Naive thymus-derived CD8-positive, alpha-beta T cell (primary cell): ENCODE measurements around the gene HHAT. TPM values are rescaled to one million over a fixed set of nuclear protein-coding genes. Genes with fewer than 3 reads are reported as not detected.

Experiments
- ATAC-seq, 2 donors: fragments of 150-1000 bp; cut with Tn5 transposase in 1 of 2; sonication (Bioruptor Pico), chemical (Tn5 transposase) in 1 of 2; 1 replicate in 1 of 2; 2 replicates in 1 of 2; pipeline ENCODE4 v1.10.0; 2021; ENCODE audit warnings: mild to moderate bottlenecking in 2 of 2, moderate library complexity in 2 of 2
- POLR2A ChIA-PET: fragments of 350-600 bp; sonication (Branson Sonifier 250); formaldehyde crosslinking; loops from one replicate; lab custom pipeline; 2021; ENCODE audit warnings: antibody characterized with exemption; lab: Charles Lee
- DNase-seq, 10 donors: peaks; one replicate each; pipeline versions ENCODE4 v3.0.0 to v3.0.0-alpha.2; 2020 to 2022
- H3K27ac Mint-ChIP-seq, 10 donors: one replicate each; pipeline ENCODE4 v1.8.0; 2020 to 2022; ENCODE audit warnings: mild to moderate bottlenecking in 10 of 10, mixed read lengths in 10 of 10, moderate library complexity in 4 of 10, inconsistent platforms in 1 of 10
- H3K27me3 Mint-ChIP-seq, 5 donors: one replicate each; pipeline ENCODE4 v1.8.0; 2021 to 2022; ENCODE audit warnings: mixed read lengths in 5 of 5
- H3K36me3 Mint-ChIP-seq, 3 donors: one replicate each; pipeline ENCODE4 v1.8.0; 2020 to 2022; ENCODE audit warnings: mixed read lengths in 3 of 3, mild to moderate bottlenecking in 2 of 3, inconsistent platforms in 1 of 3
- H3K4me1 Mint-ChIP-seq, 4 donors: one replicate each; pipeline ENCODE4 v1.8.0; 2021 to 2022; ENCODE audit warnings: mixed read lengths in 4 of 4
- H3K4me3 Mint-ChIP-seq, 10 donors: one replicate each; pipeline ENCODE4 v1.8.0; 2020 to 2022; ENCODE audit warnings: mild to moderate bottlenecking in 10 of 10, mixed read lengths in 10 of 10, moderate library complexity in 6 of 10, inconsistent platforms in 1 of 10
- H3K9me3 Mint-ChIP-seq, 9 donors: one replicate each; pipeline ENCODE4 v1.8.0; 2020 to 2022; ENCODE audit warnings: mixed read lengths in 9 of 9, mild to moderate bottlenecking in 3 of 9, inconsistent platforms in 1 of 9, moderate library complexity in 1 of 9
- polyA plus RNA-seq, 3 donors: library from polyadenylated mRNA; unstranded; fragments of 300-500 nt; fragmentation: Illumina TruSeq; gene quantifications; one replicate each; pipeline ENCODE4 v1.2.3, GENCODE V29; 2021
- total RNA-seq, 8 experiments: library from RNA in 2 of 8; stranded (reverse) in 2 of 8; gene quantifications; one replicate each; pipeline ENCODE4 v1.2.3 and lab custom pipeline; 2021 to 2026

HHAT gene
- total RNA-seq = 1 to 10 TPM; 1.5 to 1.8 TPM
- polyA plus RNA-seq = 1 to 10 TPM in 1 of 3 donors, under 1 TPM in 2; 0.74 to 1.6 (median 0.75) TPM
- 0.71 to 2.9 (median 1.5) reads per million in 6 experiments for total RNA-seq (lab: John Stamatoyannopoulos, UW)

DNA sequence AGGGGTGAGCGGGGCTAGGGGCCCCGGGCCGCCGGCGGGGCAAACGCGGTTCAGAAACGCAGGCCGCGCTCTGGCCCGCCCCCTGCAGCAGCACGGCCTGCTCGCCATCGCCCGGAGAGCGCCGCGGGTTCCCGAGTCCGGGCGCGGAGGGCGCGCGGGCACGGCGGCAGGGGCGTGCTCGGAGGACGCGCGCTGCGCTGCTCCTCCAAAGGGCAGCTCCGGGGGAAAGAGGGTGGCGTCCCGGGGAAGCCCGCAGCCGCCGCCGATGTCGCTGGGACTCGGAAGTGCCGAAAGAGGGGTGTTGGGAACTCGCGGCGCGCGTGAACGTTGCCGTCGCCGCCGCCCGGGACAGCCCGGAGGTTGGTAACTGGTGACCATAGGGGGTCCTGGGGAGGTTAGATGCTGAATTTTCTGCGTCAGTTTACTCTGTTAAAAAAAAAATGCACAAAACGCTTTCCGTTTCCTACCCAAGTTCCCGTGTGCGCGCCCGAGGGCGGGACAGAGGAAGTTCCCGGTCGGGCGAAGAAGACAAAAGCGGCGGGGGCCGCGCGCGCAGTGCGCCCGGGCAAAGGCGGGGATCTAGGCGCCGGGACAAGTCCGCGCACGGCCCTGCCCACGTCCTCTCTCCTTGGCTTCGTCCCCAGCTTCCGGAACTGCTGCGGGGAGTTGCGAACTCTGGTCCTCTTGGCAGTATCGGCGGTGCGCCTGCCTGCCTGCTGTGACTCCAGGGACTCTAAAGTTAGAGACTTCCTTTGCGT lies at the start of gene HHAT:
HHAT (plus strand) TSS at position 157 of the 758 bp plus-strand sequence. CDS start 20,074 bp downstream, outside the sequence.
- DNase-seq (peak; percentile 17 to 64 (median 34)), ATAC-seq (peak; percentile 62 to 80)
- H3K9me3 Mint-ChIP-seq = peaks cover 0 to 10% (median 6%) of the 10 kb centered on the region in 9 donors
- POLR2A ChIA-PET = interaction anchor here (1.1 kb wide), 1 partner anchor 501 kb away, joined by 3 read pairs; no protein-coding TSS in a partner anchor
- H3K27me3 Mint-ChIP-seq = peaks cover 0 to 9% (median 4%) of the 10 kb centered on the region in 5 donors
- peak within 1 kb of the TSS; percentile 68 to 94 (median 88) for H3K27ac Mint-ChIP-seq
- peaks cover 0 to 8% (median 0%) of the 10 kb centered on the region in 3 donors for H3K36me3 Mint-ChIP-seq
- peaks cover 8 to 36% (median 29%) of the 10 kb centered on the region in 4 donors for H3K4me1 Mint-ChIP-seq
- peak within 1 kb of the TSS; percentile 87 to 98 (median 95) for H3K4me3 Mint-ChIP-seq

- DNase-seq (no peak), ATAC-seq (no peak)
- no peak overlapping the region for H3K4me3 Mint-ChIP-seq
- POLR2A ChIA-PET = no interaction called here
- no peaks in the 10 kb centered on the region for H3K4me1 Mint-ChIP-seq
- H3K9me3 Mint-ChIP-seq = peaks cover 7 to 42% (median 32%) of the 10 kb centered on the region in 9 donors
- H3K27me3 Mint-ChIP-seq = peaks cover 17 to 37% (median 31%) of the 10 kb centered on the region in 5 donors
- no peak overlapping the region for H3K27ac Mint-ChIP-seq
- peaks cover 0 to 26% (median 0%) of the 10 kb centered on the region in 3 donors for H3K36me3 Mint-ChIP-seq
These were observed 48.5 kb upstream of the HHAT start for GRCh38 chr1:210280221-210280620.

DNA sequence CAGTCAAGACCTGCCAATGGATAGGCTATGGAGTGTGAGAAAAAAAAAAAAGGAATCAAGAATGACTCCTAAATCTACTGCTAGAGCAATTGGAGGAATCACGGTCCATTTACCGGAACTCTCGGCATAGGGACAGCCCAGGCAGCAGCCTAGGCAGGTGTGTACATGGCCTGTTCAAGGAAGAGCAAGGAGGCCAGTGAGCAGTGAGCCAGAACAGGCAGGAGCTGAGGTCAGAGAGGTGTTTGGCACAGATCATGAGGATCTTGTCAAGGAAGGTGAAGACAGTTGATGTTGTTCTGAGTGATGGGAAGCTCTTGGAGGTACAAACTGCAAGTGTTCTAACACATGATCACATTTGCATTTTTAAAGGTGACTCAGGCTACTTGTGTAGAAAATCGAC lies 40.6 kb upstream of the HHAT start:
- Mint-ChIP-seq H3K36me3 (peaks cover 0 to 5% (median 0%) of the 10 kb centered on the region in 3 donors), H3K4me3 (no peak overlapping the region), H3K9me3 (peaks cover 0 to 5% (median 0%) of the 10 kb centered on the region in 9 donors), H3K27ac (no peak overlapping the region), H3K4me1 (peaks cover 4 to 6% (median 5%) of the 10 kb centered on the region in 4 donors), H3K27me3 (peaks cover 40 to 73% (median 50%) of the 10 kb centered on the region in 5 donors)
- ATAC-seq (no peak), DNase-seq (no peak)
- POLR2A ChIA-PET = no interaction called here

- POLR2A ChIA-PET = no interaction called here
- no peak overlapping the region for H3K27ac Mint-ChIP-seq
- ATAC-seq (no peak), DNase-seq (no peak)
- H3K36me3 Mint-ChIP-seq = no peaks in the 10 kb centered on the region
- peaks cover 4 to 6% (median 5%) of the 10 kb centered on the region in 4 donors for H3K4me1 Mint-ChIP-seq
- peaks cover 36 to 66% (median 49%) of the 10 kb centered on the region in 5 donors for H3K27me3 Mint-ChIP-seq
- H3K9me3 Mint-ChIP-seq = peaks cover 0 to under 1% (median 0%) of the 10 kb centered on the region in 9 donors
- no peak overlapping the region for H3K4me3 Mint-ChIP-seq
These were observed 39.5 kb upstream of the HHAT start for GRCh38 chr1:210289248-210289647.

- Mint-ChIP-seq H3K27ac (no peak overlapping the region), H3K4me3 (no peak overlapping the region), H3K9me3 (no peaks in the 10 kb centered on the region), H3K36me3 (no peaks in the 10 kb centered on the region), H3K27me3 (peaks cover 31 to 62% (median 46%) of the 10 kb centered on the region in 5 donors), H3K4me1 (peaks cover 4 to 6% (median 5%) of the 10 kb centered on the region in 4 donors)
- ATAC-seq (no peak), DNase-seq (no peak)
- POLR2A ChIA-PET = no interaction called here
These were observed 37.5 kb upstream of the HHAT start for GRCh38 chr1:210291081-210291764.

DNA sequence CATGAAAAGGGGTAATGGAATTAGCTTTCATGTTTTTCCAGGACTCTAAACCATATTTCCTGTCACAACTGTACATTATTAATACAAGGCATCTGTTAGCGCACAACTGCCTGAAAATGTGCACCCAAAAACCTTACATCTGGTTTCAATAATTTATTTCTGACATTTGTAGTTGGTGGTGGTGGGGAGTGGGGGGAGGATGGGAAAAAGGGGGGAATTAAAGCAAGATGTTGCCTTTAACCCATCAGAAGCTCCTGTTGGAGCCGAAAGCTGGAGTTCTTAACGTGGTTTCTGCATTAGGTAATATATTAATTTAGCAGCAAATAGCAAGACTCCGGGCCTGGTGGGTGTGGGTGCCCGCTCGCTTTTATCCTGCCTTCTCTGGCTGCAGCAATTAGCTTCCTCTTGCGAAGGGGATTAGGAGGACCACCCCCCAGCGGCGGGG lies 36.9 kb upstream of the HHAT start:
- Mint-ChIP-seq H3K27ac (no peak overlapping the region), H3K4me3 (peak overlapping the region in 3 of 10 donors; percentile 30 to 56 (median 48)), H3K9me3 (no peaks in the 10 kb centered on the region), H3K36me3 (no peaks in the 10 kb centered on the region), H3K4me1 (peaks cover 4 to 6% (median 5%) of the 10 kb centered on the region in 4 donors), H3K27me3 (peaks cover 31 to 64% (median 46%) of the 10 kb centered on the region in 5 donors)
- no peak for ATAC-seq
- POLR2A ChIA-PET = no interaction called here
- DNase-seq = no peak

DNA sequence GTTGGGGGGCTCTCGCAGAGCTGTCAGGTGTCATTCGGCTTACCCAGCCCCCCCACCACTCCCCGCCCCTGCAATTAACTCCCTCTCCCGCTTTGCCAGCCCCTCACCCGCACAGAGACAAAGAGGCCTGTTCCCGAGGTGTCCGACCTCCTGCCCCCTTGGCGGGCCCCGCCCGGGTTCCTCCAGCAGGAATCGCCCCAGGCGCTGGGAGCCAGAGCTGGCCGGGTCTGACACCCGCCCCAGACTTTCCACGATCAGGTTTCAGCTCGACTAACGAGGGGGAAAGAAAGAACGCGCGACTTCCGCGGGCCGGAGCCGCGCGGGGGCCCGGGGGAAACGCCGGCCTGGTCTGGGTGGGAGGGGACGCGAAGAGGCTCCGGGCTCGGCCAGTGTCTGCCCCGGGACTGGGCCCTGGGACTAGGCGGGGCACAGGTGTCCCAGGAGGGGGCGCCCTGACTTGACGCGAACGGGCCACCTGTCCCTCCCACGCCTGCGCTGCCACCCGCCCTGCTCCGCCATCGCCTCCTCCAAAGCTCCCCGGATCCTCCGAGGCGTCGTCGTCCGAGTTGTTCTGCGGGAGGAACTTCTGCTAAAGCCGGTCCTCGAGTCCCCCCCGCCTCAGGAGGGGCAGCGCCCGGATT lies 36.4 kb upstream of the HHAT start:
- peaks cover 31 to 68% (median 48%) of the 10 kb centered on the region in 5 donors for H3K27me3 Mint-ChIP-seq
- H3K27ac Mint-ChIP-seq = no peak overlapping the region
- no peaks in the 10 kb centered on the region for H3K36me3 Mint-ChIP-seq
- ATAC-seq = peak in 1 of 2 donors; percentile 48
- DNase-seq = peak in 3 of 10 donors; percentile 2 to 9 (median 5)
- H3K9me3 Mint-ChIP-seq = no peaks in the 10 kb centered on the region
- peaks cover 4 to 6% (median 5%) of the 10 kb centered on the region in 4 donors for H3K4me1 Mint-ChIP-seq
- POLR2A ChIA-PET = no interaction called here
- peak overlapping the region; percentile 37 to 72 (median 54) for H3K4me3 Mint-ChIP-seq

GRCh38 chr1:210293171-210293607 lies 35.5 kb upstream of the HHAT start:
- POLR2A ChIA-PET = no interaction called here
- ATAC-seq = no peak
- no peak for DNase-seq
- no peaks in the 10 kb centered on the region for H3K36me3 Mint-ChIP-seq
- no peak overlapping the region for H3K27ac Mint-ChIP-seq
- peak overlapping the region in 7 of 10 donors; percentile 36 to 72 (median 52) for H3K4me3 Mint-ChIP-seq
- peaks cover 26 to 68% (median 46%) of the 10 kb centered on the region in 5 donors for H3K27me3 Mint-ChIP-seq
- peaks cover 4 to 6% (median 5%) of the 10 kb centered on the region in 4 donors for H3K4me1 Mint-ChIP-seq
- no peaks in the 10 kb centered on the region for H3K9me3 Mint-ChIP-seq

- no peaks in the 10 kb centered on the region for H3K36me3 Mint-ChIP-seq
- POLR2A ChIA-PET = no interaction called here
- peaks cover 15 to 54% (median 41%) of the 10 kb centered on the region in 5 donors for H3K27me3 Mint-ChIP-seq
- DNase-seq = no peak
- ATAC-seq = no peak
- no peaks in the 10 kb centered on the region for H3K9me3 Mint-ChIP-seq
- H3K27ac Mint-ChIP-seq = no peak overlapping the region
- no peak overlapping the region for H3K4me3 Mint-ChIP-seq
- H3K4me1 Mint-ChIP-seq = peaks cover 4 to 6% (median 5%) of the 10 kb centered on the region in 4 donors
These were observed 33.5 kb upstream of the HHAT start for GRCh38 chr1:210294999-210295745.

DNA sequence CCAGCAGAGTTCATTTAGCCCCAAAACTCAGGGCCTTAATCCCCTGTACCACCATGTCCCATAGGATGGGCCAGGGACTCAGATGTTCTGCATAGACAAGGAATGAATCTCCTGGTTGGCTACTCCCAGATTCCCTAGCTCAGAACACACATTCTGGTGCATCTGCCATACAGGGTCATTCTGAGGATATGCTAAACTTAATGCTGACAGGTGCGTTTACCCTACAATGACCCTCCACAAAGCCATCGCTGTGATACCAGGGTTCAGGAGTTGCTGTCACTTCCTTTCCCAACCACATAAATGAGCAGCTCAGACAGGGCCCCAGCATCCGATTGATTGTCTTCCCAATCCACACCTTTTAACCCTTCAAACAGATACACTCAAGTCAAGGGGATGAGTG lies 32.0 kb upstream of the HHAT start:
- H3K4me1 Mint-ChIP-seq = peaks cover 4 to 6% (median 5%) of the 10 kb centered on the region in 4 donors
- no peaks in the 10 kb centered on the region for H3K36me3 Mint-ChIP-seq
- H3K27ac Mint-ChIP-seq = no peak overlapping the region
- H3K9me3 Mint-ChIP-seq = no peaks in the 10 kb centered on the region
- POLR2A ChIA-PET = no interaction called here
- DNase-seq (no peak), ATAC-seq (no peak)
- peaks cover 5 to 41% (median 27%) of the 10 kb centered on the region in 5 donors for H3K27me3 Mint-ChIP-seq
- no peak overlapping the region for H3K4me3 Mint-ChIP-seq

- Mint-ChIP-seq H3K9me3 (no peaks in the 10 kb centered on the region), H3K36me3 (no peaks in the 10 kb centered on the region), H3K4me3 (no peak overlapping the region), H3K27me3 (peaks cover 2 to 32% (median 21%) of the 10 kb centered on the region in 5 donors), H3K4me1 (no peaks in the 10 kb centered on the region), H3K27ac (no peak overlapping the region)
- DNase-seq (no peak), ATAC-seq (no peak)
- POLR2A ChIA-PET = no interaction called here
These were observed 30.4 kb upstream of the HHAT start for GRCh38 chr1:210298296-210298695.

DNA sequence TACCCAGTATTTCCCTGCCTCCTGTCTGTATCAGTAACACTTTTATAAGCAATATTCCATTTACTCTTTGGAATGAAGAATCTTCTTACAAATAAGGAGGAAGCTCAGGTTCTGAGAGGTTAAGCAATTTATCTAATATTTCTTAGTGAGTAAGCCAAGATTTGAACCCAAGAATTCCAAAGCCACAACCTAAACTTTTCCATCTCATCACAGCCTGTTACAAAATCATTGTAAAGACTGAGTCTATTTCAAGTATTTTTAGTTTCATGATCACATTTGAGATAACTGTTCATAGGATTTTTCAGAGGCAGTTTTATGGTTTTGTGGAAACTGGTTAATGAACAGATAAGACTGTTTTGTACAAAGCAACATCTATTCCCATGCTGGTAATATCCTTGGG lies 29.8 kb upstream of the HHAT start:
- Mint-ChIP-seq H3K27me3 (peaks cover 2 to 36% (median 24%) of the 10 kb centered on the region in 5 donors), H3K36me3 (no peaks in the 10 kb centered on the region), H3K4me3 (no peak overlapping the region), H3K9me3 (no peaks in the 10 kb centered on the region), H3K4me1 (no peaks in the 10 kb centered on the region), H3K27ac (no peak overlapping the region)
- DNase-seq = no peak
- POLR2A ChIA-PET = no interaction called here
- ATAC-seq = no peak
